GM12801 (cell line): ENCODE results near the gene VAC14.

Experiments used
- TF ChIP-seq, protein P1 (sequence below): IDR thresholded peaks from one replicate; pipeline ENCODE4 v1.5.1; 2011; ENCODE audit warnings: control low read depth; ENCODE audit not compliant: insufficient read length; ENCODE audit errors: extremely low read depth

VAC14 gene

DNA sequence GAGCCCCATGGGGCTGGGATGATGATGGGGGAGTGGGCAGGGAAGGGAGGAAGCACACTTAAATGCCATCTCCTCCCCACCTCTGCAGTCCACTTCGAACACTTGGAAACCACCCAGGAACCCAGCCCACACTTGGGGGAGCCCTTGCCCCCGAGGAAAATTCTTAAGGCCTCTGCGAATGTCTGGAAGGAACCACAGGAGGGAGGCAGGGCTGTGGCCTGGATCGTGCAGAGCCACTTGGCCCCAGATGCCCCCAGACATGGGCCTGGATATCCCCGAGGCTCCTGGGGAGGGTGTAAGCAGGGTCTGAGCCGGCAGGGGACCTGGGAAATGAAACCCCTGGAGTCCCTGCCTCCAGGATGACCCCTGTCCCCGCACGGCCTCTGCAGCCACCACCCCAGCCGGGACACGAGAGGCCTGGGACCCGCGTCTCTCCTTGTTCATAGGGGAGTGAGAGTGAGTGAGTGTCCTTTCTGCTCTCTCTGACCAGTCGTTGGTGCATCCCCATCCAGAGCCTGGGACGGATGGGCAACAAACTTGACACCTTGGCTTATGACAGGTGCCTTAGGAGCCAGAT, 103.3 kb downstream of the VAC14 start:
- TF ChIP-seq, protein P1, sequence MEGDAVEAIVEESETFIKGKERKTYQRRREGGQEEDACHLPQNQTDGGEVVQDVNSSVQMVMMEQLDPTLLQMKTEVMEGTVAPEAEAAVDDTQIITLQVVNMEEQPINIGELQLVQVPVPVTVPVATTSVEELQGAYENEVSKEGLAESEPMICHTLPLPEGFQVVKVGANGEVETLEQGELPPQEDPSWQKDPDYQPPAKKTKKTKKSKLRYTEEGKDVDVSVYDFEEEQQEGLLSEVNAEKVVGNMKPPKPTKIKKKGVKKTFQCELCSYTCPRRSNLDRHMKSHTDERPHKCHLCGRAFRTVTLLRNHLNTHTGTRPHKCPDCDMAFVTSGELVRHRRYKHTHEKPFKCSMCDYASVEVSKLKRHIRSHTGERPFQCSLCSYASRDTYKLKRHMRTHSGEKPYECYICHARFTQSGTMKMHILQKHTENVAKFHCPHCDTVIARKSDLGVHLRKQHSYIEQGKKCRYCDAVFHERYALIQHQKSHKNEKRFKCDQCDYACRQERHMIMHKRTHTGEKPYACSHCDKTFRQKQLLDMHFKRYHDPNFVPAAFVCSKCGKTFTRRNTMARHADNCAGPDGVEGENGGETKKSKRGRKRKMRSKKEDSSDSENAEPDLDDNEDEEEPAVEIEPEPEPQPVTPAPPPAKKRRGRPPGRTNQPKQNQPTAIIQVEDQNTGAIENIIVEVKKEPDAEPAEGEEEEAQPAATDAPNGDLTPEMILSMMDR: no peak

DNA sequence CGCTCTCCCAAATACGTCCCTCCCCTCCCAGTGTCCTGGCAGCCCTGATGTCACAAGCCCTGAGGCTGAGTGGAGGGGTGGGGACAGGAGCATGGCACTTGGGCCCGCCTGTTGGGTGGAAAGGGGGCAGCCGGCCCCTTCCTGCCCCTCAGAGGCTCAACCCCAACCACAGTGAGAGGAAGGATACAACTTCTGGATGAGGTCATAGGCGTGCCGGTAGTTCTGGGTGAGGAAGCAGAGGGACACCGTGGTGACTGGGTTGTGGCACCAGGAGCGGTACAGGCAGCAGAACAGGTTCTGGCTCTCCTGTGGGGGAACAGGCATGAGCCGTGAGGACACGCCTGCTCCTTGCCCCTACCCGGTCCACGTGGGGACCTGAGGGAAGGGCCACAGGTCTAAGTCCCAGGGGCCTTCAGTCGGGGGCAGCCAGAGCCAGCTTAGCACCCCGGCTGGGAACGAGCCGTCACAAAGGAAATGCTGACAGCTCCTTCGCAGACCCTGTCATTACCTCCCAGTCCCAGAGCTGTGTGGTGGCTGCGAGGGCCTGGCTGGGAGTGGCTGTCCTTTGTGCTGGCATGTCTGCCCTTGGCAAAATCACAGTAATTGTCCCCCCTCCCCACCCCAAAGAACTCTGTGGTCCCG, 103.9 kb downstream of the VAC14 start:
- TF ChIP-seq, protein P1: no peak

DNA sequence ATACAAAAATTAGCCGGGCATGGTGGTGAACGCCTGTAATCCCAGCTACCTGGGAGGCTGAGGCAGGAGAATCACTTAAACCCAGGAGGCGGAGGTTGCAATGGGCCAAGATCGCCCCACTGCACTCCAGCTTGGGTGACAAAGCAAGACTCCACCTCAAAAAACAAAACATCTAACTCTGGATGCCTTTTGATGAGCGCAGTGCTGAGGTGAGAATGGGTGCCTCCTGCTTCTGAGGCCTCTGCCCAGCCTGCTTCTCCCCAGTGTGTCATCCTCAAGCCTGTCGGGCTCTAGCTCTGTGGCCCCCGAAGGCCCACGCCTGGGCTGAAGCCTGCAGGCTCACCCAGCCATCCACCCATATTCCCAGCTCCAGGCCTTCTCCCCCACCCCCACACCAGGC, 104.6 kb downstream of the VAC14 start:
- TF ChIP-seq, protein P1: no peak

DNA sequence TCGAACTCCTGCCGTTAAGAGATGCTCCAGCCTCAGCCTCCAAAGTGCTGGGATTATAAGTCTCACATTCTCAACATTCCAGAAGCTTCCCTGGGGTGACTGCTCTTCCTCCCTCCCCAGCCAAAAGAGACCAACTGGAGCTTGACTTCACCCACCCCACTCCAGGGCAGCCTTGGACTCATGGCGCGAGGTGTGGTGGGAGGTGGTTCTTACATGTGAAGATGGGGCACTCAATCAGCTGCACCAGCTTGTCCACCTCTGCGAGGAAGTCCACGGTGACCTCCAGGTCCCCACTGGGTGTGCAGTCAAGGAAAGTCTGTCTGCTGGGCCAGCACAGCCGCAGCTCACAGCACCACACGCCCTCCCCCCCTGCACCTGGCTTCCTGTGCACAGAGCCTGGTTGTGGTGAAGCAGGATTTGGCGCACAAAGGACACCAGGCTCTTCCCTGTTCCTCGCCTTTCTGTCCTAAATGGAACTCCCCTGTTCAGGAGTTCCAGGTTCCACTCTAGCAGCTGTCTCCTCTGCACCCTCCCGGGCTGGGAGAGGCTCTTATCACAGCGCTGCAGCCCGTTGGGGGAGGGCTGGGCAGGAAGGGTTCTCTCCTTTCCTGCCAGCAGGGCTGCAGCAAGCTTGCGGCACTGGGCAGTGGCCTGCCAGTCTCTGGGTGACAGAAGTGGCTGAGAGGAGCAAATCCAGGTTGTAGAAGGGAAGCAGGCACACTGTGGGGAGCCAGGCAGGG, 105.5 kb downstream of the VAC14 start:
- TF ChIP-seq, protein P1: no peak

DNA sequence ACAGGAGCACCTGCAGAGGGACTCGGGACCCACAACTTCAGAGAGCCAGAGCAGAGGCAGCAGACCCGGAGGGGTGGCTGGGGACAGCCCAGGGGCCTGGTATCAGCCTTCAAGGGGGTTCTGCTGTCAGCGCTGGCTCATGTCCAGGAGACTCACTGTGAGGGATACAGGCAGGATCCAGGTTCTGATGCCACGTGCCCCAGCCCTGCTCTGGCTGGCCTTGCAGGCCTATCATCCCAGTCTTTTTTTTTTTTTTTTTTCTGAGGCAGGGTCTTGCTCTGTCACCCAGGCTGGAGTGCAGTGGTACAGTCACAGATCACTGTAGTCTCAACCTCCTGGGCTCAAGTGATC, 106.1 kb downstream of the VAC14 start:
- TF ChIP-seq, protein P1: no peak

DNA sequence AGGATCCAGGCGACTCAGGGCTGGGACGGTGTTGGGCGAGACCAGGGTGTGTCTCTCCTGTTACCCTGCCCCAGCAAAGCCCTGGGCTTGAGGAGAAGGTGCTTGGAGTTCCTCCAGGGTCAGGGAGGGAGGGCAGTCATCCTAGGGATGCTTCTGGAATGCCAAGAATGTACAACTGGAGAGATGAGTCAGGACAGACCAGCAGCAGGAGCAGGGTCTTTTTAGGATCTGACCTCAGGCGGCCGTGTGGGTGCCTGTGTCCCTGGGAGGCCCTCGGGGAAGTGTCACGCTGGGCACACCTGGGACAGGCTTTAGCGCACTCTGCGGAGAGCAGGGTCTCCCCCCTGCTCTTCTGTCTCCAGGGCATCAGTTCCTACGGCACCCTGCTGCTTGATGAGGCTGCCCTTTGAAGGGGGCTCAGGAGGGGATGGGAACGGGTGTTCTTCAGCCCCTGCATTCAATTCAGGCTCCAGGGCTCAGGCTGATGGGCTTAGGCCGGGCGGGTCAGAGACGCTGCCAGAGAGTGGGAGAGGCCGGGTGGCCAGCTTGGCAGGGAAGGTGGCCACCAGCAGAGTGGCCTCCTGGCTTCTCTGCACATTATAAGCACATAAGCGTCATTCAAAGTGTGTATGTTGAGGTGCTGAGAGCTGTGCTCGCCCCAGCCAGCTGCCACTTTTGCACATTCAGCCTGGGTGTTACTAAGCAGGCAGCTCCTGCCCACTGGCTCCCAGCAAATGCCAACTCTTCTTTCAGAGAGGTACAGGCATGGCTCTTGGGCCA, 106.7 kb downstream of the VAC14 start:
- TF ChIP-seq, protein P1: no peak
